ENCODE results near the gene KIF18B. TPM values are rescaled to one million over a fixed set of nuclear protein-coding genes. Genes with fewer than 3 reads are reported as not detected.

The KIF18B gene
- total RNA-seq, 1 experiment from 2014 or later = 82.2 TPM

- H3K27me3 Mint-ChIP-seq (ENCODE audit: low read depth) = peaks cover 31% of the 10 kb centered on the region
- DNase-seq (ENCODE audit: low spot score) (no peak), ATAC-seq (no peak)
- no peaks in the 10 kb centered on the region for H3K36me3 Mint-ChIP-seq
- H3K27ac Mint-ChIP-seq = no peak within 1 kb of the TSS
- CTCF ChIA-PET = interaction anchor here (0.8 to 3.2 kb wide), 6 partner anchors 46 to 220 kb away, joined by 3 to 9 read pairs (median 4); partner anchors contain the start of gene ACBD4
- no peak within 1 kb of the TSS for H3K4me3 Mint-ChIP-seq
- peaks cover 8% of the 10 kb centered on the region for H3K4me1 Mint-ChIP-seq
- TF ChIP-seq RELA (CRISPR knock-in tag; IDR thresholded peaks at IDR 0.05; ENCODE audit: borderline replicate concordance) = no peak
- TF ChIP-seq EMX1 (CRISPR knock-in tag; IDR thresholded peaks at IDR 0.05) = no peak
- TF ChIP-seq ZNF232 (CRISPR knock-in tag; IDR thresholded peaks at IDR 0.05) = no peak
- no peak for TF ChIP-seq CREB1 (CRISPR knock-in tag; IDR thresholded peaks at IDR 0.05)
- TF ChIP-seq ZNF219 (CRISPR knock-in tag; IDR thresholded peaks at IDR 0.05; ENCODE audit: borderline replicate concordance) = no peak
- no peak for TF ChIP-seq ZNF416 (CRISPR knock-in tag; IDR thresholded peaks at IDR 0.05)
- no peak for TF ChIP-seq ZNF532 (CRISPR knock-in tag; IDR thresholded peaks at IDR 0.05; ENCODE audit: borderline replicate concordance)
- no peak for TF ChIP-seq AR (CRISPR knock-in tag; IDR thresholded peaks at IDR 0.05)
- TF ChIP-seq TCF7 (CRISPR knock-in tag; IDR thresholded peaks at IDR 0.05; ENCODE audit: low read depth) = no peak
- no peaks in the 10 kb centered on the region for H3K9me3 Mint-ChIP-seq
- POLR2A ChIA-PET = interaction anchor here (0.7 kb wide), 1 partner anchor 1342 kb away, joined by 4 read pairs; no protein-coding TSS in a partner anchor
These were observed 32.2 kb downstream of the KIF18B start, which contains the start of gene GFAP for GRCh38 chr17:44915321-44915726. GFAP (minus strand) TSS chr17:44915500; CDS start chr17:44915486, 14 bp downstream.

DNA sequence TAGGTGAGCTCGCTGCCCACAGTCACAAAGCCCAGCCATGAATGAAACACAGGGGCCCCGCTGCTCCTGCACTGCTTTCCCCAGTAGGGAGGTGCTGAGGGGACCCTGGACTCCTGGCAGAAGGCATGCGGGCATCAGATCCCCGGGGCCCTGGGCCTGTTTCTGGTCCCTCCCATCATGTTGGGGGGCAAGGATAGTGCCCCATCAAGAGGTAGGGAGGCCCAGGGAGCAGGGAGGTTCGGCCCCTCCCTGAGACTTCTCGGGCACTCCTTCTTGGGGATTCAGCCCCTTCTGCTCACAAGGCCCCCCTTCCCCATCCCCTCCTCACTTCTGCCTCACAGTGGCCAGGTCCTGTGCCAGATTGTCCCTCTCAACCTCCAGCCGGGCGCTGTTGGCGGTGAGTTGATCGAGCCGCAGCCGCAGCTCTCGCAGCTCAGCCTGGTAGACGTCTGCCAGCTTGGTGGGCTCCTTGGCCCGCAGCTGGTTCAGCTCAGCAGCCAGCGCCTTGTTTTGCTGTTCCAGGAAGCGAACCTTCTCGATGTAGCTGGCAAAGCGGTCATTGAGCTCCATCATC lies 32.8 kb downstream of the KIF18B start:
- H3K36me3 Mint-ChIP-seq = no peaks in the 10 kb centered on the region
- no peak overlapping the region for H3K4me3 Mint-ChIP-seq
- H3K9me3 Mint-ChIP-seq = no peaks in the 10 kb centered on the region
- H3K27ac Mint-ChIP-seq = no peak overlapping the region
- DNase-seq (ENCODE audit: low spot score) (no peak), ATAC-seq (no peak)
- POLR2A ChIA-PET = interaction anchor here (0.7 kb wide), 1 partner anchor 1342 kb away, joined by 4 read pairs; no protein-coding TSS in a partner anchor
- CTCF ChIA-PET = interaction anchor here (0.8 to 3.2 kb wide), 6 partner anchors 47 to 221 kb away, joined by 3 to 9 read pairs (median 4); partner anchors contain the start of gene ACBD4
- peaks cover 5% of the 10 kb centered on the region; the same call in 1 of the 2 replicates for H3K4me1 Mint-ChIP-seq
- H3K27me3 Mint-ChIP-seq (ENCODE audit: low read depth) = peaks cover 35% of the 10 kb centered on the region
- TF ChIP-seq ZBTB43 (CRISPR knock-in tag; IDR thresholded peaks at IDR 0.05) = no peak
- TF ChIP-seq, protein P1, sequence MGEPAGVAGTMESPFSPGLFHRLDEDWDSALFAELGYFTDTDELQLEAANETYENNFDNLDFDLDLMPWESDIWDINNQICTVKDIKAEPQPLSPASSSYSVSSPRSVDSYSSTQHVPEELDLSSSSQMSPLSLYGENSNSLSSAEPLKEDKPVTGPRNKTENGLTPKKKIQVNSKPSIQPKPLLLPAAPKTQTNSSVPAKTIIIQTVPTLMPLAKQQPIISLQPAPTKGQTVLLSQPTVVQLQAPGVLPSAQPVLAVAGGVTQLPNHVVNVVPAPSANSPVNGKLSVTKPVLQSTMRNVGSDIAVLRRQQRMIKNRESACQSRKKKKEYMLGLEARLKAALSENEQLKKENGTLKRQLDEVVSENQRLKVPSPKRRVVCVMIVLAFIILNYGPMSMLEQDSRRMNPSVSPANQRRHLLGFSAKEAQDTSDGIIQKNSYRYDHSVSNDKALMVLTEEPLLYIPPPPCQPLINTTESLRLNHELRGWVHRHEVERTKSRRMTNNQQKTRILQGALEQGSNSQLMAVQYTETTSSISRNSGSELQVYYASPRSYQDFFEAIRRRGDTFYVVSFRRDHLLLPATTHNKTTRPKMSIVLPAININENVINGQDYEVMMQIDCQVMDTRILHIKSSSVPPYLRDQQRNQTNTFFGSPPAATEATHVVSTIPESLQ (CRISPR knock-in tag; IDR thresholded peaks at IDR 0.05) = no peak
- no peak for TF ChIP-seq STAT6 (CRISPR knock-in tag; conservative IDR thresholded peaks at IDR 0.05; ENCODE audit: low read depth)
- TF ChIP-seq SMAD3 (CRISPR knock-in tag; IDR thresholded peaks at IDR 0.05; ENCODE audit: borderline replicate concordance) = no peak
- TF ChIP-seq MXD4 (CRISPR knock-in tag; IDR thresholded peaks at IDR 0.05; ENCODE audit: borderline replicate concordance) = no peak
- TF ChIP-seq TCF7 (CRISPR knock-in tag; IDR thresholded peaks at IDR 0.05; ENCODE audit: low read depth) = no peak
- TF ChIP-seq ZNF138 (CRISPR knock-in tag; conservative IDR thresholded peaks at IDR 0.05) = no peak
- no peak for TF ChIP-seq E2F1 (CRISPR knock-in tag; IDR thresholded peaks at IDR 0.05)
- TF ChIP-seq GRHL2 (CRISPR knock-in tag; IDR thresholded peaks at IDR 0.05; ENCODE audit: insufficient replicate concordance, severe bottlenecking) = no peak
- no peak for TF ChIP-seq CREB1 (CRISPR knock-in tag; IDR thresholded peaks at IDR 0.05)
- TF ChIP-seq CREM (CRISPR knock-in tag; IDR thresholded peaks at IDR 0.05) = no peak
- no peak for TF ChIP-seq HMGA2 (CRISPR knock-in tag; IDR thresholded peaks at IDR 0.05)
